RCC 7860 (cell line): Measurements from ENCODE around the gene NRP1.

Experiments used
- DNase-seq: peaks from one replicate; pipeline ENCODE4 v3.0.0-alpha.2; 2015; ENCODE audit warnings: low spot score
- FAIRE-seq: peaks from 2 replicates; lab custom pipeline; 2012; peaks lifted over from hg19 to GRCh38; lab: Jason Lieb, UNC

The NRP1 gene

DNA sequence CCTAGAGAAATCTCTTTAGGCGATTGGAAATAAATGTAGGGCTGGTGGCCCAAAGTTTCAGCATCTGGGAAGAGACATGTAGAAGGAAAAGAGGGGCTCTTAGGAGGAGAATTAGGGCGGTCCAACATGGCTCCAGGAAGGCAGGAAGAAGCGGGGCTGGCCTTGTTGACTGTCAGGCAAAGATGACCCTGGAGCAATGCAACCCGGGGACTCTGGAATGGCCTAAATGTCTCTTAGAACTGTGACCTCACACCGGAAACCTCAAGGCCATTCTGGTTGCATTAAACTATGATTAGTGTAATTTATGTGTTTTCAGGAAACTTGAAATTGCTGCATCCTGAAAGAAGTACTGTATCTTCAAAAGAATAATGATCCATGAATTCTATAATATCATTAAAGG is 66.8 kb downstream of the NRP1 start:
- DNase-seq (no peak), FAIRE-seq (no peak)

DNA sequence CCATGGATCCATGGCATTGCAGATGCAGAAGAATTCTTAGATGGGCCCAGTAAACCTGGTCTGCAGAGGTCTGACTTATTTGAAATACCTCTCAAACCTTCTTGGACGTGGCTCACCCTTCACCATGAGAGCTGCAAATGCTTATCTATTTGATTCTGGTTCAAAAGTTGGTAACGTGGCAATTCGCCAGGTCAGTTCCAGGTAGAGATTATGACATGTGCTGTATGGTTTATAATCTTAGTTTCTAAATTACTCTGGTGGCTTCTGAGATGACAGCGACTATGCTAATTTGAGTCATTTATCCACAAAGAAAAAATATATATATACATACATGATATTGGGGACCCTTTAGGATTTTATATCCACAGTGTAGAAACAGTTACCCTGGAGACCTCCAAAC is 68.8 kb downstream of the NRP1 start:
- FAIRE-seq (no peak), DNase-seq (no peak)

DNA sequence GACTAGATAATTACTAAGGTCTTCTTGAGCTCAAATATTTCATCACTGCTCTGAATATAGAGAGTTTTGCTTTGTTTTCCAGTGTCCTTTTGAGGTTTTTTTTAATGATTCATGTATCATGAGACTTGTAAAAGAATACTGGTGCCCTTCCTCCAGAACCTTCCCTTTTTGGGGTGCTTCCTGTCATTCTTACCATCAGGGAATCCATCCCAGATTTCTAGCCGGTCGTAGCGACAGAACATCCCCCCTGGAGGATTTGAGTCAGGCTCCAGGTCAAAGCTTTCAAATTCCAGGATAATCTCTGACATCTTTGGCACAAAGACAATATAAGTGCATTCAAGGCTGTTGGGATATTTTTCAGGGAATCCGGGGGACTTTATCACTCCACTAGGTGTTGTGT is 71.0 kb downstream of the NRP1 start:
- peak; percentile 44 for DNase-seq
- FAIRE-seq = no peak

DNA sequence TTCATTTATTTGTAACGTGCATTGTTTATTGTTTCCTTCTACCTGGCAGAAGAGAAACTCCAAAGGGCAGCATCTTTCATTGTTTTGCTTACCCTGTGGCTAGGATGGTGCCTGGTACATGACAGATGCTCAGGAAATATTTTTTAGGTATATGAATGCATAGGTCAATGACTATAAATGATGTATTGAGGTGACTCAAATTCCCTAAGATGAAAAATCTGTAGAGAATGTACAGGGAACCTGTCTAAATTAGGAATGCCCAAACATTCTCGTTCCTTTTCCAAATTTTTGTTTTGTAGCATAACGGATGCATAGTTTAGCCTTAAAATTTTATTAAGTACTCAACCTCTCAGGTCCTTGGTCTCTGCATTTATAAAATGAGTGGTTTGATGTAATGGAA is 71.6 kb downstream of the NRP1 start:
- FAIRE-seq (no peak), DNase-seq (no peak)

DNA sequence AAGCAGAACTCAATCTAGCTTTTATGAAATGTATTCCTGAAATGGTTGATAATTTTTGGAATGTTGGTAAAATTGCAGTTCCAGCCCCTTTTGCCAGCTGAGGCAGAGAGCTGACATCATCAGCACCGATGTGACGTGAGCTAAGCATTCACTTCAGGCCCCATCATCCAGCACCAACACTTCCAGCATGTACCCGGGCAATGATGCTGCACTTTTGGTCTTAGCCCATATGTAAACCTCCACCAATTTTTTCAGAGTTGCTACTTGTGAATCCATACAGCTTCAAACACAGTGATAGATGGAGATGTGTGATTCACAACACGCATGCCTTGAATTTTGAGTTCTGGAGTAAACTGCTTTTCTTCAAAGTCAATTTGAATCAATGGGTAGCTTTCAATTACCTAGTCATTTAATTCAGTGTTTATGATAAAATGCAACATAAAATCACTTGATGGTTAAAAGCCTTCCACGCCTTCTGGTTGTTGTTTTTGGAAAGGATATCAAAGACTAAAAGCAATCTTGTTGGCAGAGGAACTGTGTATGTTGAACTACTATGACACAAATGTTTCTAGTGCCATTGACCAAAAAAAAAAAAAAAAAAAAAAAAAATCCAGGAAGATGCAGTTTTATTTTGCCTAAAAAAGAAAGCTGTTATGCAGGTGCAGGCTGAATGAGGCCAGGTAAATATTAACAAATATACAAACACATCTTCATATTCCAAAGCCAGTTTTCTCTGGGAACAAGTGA is 73.9 kb downstream of the NRP1 start:
- DNase-seq = no peak
- FAIRE-seq = no peak

DNA sequence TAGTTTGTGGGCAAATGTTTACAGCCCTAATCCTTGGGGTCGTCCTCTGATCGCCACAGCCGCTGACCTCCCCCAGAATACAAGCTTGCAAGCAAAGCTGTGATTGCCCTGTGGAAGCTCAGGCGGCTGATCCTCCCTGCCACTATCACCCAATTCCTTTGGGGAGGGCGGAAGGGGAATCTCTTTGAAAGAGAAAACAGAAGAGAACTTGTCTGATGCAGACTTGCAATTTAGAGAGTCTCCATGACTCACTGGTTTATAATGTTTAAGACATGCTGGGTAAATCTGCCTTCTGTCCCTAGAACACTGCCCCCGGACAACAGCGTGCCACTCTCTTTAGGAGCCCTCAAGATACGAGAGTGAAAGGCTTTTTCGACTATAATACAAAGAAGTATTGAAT is 75.5 kb downstream of the NRP1 start:
- DNase-seq (peak; percentile 21), FAIRE-seq (no peak)

DNA sequence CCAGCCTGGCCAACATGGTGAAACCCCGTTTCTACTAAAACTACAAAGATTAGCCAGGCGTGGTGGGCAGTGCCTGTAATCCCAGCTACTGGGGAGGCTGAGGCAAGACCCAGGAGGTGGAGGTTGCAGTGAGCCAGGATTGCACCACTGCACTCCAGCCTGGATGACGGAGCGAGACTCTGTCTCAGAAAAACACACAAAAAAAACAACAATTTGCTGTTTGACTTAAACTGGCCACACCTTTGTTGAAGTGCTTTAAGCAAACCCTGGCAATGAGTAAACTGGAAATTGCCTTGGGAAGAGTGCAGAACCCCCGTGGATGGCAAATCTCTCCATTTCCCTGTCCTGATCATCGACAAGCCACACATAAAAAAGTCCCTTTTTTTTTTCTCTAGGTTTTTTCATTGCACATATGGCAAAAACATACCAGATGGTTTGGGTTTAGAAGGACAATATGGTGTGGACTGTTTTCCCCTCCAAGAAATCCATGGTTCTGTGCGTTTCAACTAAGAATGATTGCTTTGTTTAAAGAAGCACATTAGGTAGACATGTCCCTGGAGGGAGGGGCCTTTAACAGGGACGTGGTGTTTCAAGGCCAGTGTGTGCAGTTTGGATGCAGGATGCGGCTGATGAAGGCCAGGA is 76.9 kb downstream of the NRP1 start:
- no peak for DNase-seq
- no peak for FAIRE-seq

DNA sequence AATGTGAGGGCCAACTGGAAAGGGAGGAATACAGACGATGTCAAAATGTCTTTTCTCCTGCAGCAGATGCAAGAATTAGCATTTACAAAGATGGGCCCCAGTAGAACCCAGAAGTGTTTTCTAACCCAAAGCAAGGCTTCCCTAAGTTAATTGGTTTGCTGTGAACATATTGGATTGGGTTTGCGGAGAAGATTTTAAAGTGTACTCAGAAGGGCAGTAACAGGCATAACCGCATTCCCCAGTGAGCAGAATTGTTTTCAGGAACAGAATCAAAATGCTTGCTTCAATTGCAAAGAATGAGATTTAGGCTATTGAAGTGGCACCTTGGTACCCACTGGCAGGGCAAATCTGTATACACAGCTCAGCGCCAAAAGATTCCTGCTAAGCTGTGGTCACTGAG is 78.0 kb downstream of the NRP1 start:
- DNase-seq = no peak
- no peak for FAIRE-seq

DNA sequence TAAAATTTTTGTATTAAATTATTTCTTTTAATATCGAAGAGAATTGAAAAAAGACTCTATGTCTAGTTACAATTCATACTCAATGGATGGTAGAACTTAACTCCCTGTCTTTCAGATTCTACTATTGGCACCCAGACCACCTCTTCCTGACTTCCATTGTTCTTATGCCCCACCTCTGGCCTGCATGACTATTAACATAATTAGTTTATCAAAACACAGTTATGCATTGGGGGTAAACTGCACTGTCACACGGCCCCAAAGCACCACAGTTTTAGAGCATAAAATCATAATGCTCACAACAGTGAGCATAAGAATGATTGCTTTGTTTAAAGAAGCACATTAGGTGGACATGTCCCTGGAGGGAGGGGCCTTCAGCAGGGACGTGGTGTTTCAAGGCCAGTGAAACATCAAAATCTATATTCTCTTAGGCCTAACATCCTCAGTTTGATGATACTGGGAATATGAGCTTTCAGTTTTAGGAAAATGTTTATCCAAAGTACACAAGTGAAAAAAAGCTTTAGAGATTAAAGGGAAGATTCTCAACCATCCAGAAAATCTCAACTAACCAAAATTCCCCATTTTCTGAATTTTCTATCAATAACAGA is 79.8 kb downstream of the NRP1 start:
- no peak for DNase-seq
- FAIRE-seq = no peak

DNA sequence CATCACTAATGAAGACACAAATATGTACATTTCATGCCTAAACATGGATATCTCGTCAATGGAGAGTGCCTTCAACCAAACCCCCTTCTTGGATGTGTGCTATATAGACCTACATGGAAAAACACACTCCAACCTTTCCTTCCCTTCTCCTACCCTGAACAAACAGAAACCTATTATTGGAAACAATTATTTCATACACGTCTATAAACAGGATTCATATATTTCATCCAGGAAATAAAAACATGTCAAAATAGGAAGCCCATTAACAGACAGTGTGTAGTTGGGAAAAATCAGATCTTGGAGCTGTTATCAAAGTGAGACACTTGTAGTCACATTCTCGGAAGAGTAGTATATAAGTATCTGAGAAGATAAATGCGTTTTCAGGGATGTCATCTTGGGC is 81.1 kb downstream of the NRP1 start:
- no peak for FAIRE-seq
- DNase-seq = no peak

DNA sequence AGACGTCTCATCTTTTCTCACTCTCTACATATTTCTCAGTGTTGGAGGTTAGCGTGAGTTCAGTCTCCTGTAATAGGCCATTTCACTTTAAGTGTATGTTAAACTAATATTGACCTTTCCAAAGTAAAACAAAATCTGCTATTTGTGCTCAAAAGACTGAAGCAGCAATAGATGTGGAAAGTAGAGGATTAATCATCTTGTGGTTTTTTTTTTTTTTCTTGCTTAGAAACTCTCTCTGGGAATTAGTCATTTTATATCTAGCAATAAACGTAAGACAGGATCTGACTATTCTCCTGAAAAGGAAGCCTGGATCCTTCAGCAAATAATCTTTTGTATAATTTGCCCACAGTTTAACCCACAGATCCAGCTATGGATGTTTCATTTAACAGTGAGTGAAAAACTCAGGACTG is 81.7 kb downstream of the NRP1 start:
- peak; percentile 99 for FAIRE-seq
- DNase-seq = peak; percentile 80

DNA sequence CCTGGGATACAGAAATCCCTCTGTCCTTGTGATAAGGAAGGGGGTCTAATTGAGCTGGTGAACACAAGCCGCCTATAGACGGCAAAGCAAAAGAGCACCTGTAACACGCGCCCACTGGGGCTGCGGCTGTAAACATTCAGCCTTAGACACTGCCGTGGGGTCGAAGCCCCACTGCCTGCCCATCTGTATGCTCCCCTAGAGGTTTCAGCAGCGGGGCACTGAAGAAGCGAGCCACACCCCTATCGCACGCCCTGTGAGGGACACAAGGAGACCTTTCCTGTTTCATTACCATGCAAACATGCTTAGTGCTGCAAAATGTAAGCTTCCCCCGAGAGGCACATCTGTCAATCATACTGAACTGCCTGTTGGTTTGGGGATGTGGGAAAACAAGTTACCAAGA is 82.1 kb downstream of the NRP1 start:
- no peak for DNase-seq
- FAIRE-seq = no peak

DNA sequence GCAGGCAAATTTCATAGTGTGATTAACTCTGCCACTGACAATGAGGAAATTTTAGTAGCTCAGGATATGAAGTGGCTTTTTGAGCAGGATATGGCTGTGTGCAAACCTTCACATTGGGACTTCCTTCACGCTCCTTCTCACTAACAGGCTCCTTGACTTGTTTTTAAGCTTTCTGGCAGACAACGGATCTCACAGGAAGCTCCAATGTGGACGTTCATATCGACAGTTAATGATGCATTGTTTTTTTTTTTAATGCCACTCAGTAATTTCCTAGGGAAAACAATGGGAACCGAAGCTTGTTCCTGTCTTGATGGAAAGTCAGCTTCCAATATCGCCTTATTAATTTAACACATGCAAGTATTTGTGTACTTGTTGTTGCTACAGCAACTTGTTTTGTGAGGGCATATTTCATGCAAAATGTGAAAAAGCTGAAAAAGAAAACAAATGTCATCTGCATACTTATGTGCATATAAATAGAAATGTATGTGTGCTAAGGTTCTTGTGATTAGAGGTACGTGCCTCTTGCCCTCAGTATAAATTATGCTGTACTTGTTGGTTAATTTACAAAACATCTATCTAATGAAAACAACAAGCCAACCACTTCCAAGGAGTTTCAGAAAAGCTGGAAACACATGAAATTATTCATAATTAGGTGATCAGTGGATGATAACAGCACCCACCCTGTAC is 84.7 kb downstream of the NRP1 start:
- DNase-seq (no peak), FAIRE-seq (no peak)

DNA sequence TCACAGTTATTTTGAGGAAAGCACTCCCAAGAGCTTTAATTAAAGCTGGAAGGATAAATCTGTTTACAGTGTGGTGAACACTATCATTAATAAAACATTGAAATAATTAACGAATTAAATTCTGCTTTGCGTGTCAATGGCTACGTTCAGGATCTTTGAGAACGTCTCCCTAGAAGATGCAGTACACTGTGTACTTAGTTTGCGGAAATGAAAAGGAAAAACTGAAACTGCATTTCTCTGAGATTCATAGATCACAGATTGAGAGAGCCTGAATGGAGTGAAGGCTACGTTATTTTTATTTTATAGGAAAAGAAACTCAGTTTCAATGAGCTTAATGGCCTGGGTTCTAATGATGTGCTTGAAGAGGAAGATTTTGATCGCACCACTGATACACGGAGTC is 85.3 kb downstream of the NRP1 start:
- no peak for DNase-seq
- FAIRE-seq = no peak

DNA sequence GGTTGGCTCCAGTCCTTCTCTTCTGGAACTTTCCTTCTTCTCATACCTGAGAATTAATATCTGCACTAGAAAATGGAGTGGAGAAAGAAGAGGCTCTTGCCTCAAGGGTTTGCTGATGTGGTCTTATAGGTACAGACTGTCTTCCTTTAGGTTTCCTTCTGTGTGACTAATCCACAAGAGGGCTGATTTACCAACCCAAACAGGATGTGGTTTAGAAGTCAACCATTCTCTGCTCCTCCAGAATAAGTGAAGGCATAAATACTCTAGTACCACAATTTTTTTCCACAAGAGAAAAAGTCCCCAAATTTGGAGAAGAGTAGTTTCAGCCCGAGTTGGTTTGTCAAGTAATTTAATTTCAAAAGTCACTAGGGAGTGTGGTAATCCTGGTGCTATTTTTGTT is 85.8 kb downstream of the NRP1 start:
- peak; percentile 79 for DNase-seq

DNA sequence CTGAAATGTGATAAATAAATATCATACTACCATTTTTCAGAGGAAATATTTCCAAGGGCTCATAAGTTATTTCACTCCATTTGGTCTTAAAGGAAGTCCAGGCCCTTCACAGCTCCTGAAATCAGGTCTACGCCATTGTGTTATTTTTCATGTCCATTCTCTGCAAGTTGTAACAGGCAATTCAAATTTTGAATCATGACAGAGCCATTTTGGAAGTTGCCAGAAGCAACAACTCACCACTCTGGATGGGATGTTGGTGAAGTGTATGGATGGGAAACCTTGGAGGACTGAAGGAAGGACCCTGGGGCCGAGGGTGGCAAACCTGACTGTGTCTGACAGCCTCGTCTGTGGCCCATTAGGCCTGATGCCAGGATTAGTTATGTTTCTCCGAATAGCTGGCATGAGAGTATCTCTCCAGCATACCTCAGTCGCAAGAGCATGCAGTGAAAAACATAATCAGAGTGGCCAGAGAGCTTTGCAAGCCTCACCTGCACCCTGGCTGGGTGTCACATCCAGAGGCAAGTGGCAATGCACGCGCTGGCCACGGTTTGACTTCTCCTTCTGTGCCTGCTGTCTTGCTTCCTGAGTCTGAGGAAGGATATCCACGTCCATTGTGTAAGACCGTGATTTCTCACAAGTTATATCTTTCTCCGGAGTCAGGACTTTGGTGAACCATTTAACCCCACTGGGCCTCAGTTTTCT is 87.1 kb downstream of the NRP1 start:
- FAIRE-seq (no peak), DNase-seq (no peak)

More for the DNA sequence above, 85.8 kb downstream of the NRP1 start:
- FAIRE-seq = peak; percentile 94

DNA sequence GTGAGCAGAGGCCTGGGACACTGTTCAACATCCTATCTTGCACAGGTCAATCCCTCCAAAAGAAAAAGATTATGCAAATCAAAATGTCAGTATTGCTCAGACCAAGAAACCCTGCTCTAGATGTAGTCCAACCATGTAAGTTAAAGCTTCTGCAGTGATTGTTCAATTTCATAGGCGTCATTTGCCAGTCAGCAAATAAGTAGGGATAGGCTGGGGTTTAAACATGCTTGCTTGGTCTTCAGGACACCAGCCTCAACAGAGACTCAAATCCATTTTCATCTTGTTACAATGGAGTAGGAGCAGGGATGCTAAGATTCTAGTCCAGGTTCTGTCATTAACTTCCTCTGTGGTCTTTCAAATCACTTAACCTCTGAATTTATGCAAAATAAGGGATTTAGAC is 89.1 kb downstream of the NRP1 start:
- DNase-seq (no peak), FAIRE-seq (no peak)

DNA sequence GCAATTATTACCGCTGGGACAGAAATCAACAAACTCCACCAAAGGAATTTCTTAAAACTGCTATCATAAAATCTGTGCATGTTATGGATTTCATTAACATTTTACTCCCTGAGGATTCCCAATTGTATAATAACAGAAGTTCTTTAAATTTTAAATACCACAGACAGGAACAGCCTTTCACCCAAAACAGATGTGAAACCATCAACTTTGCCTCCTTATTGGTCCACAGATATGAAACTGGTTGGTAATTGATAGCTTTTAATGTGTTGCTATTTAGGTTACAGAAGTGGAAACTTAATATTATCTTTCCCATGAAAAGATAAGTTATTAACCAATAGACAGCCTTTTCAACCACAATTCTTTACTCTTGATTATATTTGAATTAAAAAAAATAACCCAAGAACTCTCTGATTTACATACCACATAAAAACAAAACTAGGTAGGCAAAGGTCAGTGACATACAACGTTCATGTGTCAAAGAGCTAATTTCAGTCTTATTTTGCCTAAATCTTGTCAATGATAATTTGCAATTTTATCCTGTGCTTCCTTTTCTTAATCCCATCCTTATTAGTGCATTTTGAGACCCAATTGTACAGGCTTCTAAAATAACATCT is 90.0 kb downstream of the NRP1 start:
- no peak for FAIRE-seq
- DNase-seq = no peak

DNA sequence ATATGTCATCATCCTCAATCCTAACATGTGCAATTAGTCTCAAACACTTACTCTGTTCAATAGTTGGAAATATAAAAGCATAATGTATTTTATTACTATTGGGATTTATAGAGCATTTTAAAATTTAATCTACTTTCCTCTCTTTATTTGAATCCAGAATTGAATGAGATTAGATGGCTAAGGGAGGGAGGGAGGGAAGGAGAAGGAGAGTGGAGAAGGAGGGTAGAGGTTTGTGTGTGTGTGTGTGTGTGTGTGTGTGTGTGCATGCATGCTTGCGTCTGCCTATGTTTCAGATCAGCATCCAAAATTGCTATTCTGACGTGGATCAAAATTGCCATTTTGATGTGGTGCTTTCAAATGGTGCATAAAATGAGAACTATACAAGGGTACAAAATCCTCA is 90.8 kb downstream of the NRP1 start:
- DNase-seq = no peak
- FAIRE-seq = no peak

DNA sequence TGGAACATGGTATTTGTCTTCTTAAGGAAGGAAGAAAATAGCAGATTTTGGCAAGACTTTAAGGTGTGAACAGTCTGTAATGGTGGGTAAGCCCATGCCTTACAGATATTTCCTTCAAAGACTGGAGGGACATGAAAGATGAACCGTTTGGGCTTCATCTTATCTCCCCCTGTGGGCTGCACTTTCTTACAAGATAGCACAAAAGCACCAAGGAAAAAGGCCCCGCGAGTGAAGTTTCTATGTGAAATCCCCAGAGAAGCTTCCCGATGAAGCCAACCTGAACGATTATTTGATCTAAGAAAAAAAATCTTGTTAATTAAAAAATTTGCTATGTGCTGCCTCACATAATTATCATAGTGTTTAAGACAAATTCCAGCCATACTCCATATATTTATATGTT is 91.5 kb downstream of the NRP1 start:
- FAIRE-seq = no peak
- DNase-seq = no peak

DNA sequence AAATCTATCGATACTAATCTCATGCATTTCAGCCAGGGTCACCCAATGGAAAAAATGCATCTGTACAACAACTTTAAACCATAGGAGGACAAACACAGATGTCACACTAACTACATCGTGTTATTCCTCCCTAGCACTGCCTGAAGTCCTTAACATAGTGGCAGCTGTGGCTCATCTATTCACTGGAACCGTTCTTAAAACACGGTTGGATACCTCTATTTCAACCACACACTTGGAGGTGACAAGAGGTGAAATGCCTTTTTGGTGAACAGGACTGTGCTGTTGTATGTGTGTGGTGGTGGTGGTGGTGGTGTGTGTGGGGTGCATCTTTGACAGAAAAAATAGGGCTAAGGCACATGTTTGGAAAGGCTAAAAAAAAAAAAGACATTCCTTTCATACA is 93.1 kb downstream of the NRP1 start:
- FAIRE-seq (peak; percentile 79), DNase-seq (peak; percentile 46)
